HG03565 (cell line): Measurements from ENCODE around the gene PARK7.

ENCODE experiments used
- ATAC-seq: cut with Tn5 transposase; IDR thresholded peaks from one replicate; pipeline ENCODE4 v1.9.1; 2021; ENCODE audit warnings: mild to moderate bottlenecking, moderate library complexity; ENCODE audit not compliant: unreplicated experiment

Gene PARK7

GRCh38 chr1:7980984-7981383 is 19.5 kb downstream of the PARK7 start:
- no peak for ATAC-seq

- ATAC-seq = no peak
Measured at GRCh38 chr1:7983086-7983778, 21.7 kb downstream of the PARK7 start.

- ATAC-seq = no peak
Measured at GRCh38 chr1:7984811-7985210, 23.3 kb downstream of the PARK7 start.

- no peak for ATAC-seq
Measured at GRCh38 chr1:7985851-7986612, 24.5 kb downstream of the PARK7 start.

GRCh38 chr1:7987528-7987927 is 26.0 kb downstream of the PARK7 start:
- ATAC-seq = no peak

GRCh38 chr1:7988576-7988975 is 27.1 kb downstream of the PARK7 start:
- ATAC-seq = no peak

GRCh38 chr1:7989762-7990428 is 28.4 kb downstream of the PARK7 start:
- no peak for ATAC-seq

GRCh38 chr1:7991504-7992440 is 30.3 kb downstream of the PARK7 start:
- no peak for ATAC-seq

- ATAC-seq = no peak
Measured at GRCh38 chr1:7992885-7993284, 31.4 kb downstream of the PARK7 start.

GRCh38 chr1:7993593-7994479 is 32.3 kb downstream of the PARK7 start:
- ATAC-seq = peak; percentile 83

GRCh38 chr1:7994827-7995226 is 33.3 kb downstream of the PARK7 start:
- ATAC-seq = no peak

GRCh38 chr1:7995437-7995836 is 33.9 kb downstream of the PARK7 start:
- no peak for ATAC-seq

GRCh38 chr1:8002329-8002910 is 40.9 kb downstream of the PARK7 start:
- ATAC-seq = no peak

- no peak for ATAC-seq
Measured at GRCh38 chr1:8002921-8003320, 41.4 kb downstream of the PARK7 start.

- no peak for ATAC-seq
Measured at GRCh38 chr1:8003438-8004112, 42.1 kb downstream of the PARK7 start.

- ATAC-seq = no peak
Measured at GRCh38 chr1:8004113-8004802, 42.7 kb downstream of the PARK7 start.

- ATAC-seq = no peak
Measured at GRCh38 chr1:8004803-8005573, 43.5 kb downstream of the PARK7 start.
